ENCODE data around the gene CASP1. TPM values are rescaled to one million over a fixed set of nuclear protein-coding genes. Genes with fewer than 3 reads are reported as not detected.

The CASP1 gene
- total RNA-seq, 2 donors from 2014 or later: 3.5 to 20.1 TPM

GRCh38 chr11:105027678-105028077 is 7.3 kb downstream of the CASP1 start:
- 82% methylated on average over 3 of the region's 3 CpGs for WGBS
- TF ChIP-seq POLR2A (IDR thresholded peaks at IDR 0.05) (no peak), CTCF (IDR thresholded peaks at IDR 0.05) (no peak), POLR2AphosphoS5 (IDR thresholded peaks at IDR 0.05) (no peak)
- intact Hi-C loops (cut with DNase I): no loop called here
- H3K36me3 ChIP-seq: no peaks in the 10 kb centered on the region
- no peak overlapping the region for H3K27ac ChIP-seq
- no peaks in the 10 kb centered on the region for H3K4me1 ChIP-seq (replicated peaks)
- no peak overlapping the region for H3K4me3 ChIP-seq
- no peaks in the 10 kb centered on the region for H3K9me3 ChIP-seq
- no peak for DNase-seq (ENCODE audit: low spot score)
- no peaks in the 10 kb centered on the region for H3K27me3 ChIP-seq (replicated peaks; ENCODE audit: insufficient read depth)

GRCh38 chr11:105024394-105024793 is 10.6 kb downstream of the CASP1 start:
- Histone ChIP-seq H3K27me3 (replicated peaks; ENCODE audit: insufficient read depth) (no peaks in the 10 kb centered on the region), H3K36me3 (no peaks in the 10 kb centered on the region)
- intact Hi-C loops (cut with DNase I): no loop called here

GRCh38 chr11:105023003-105023402 is 11.9 kb downstream of the CASP1 start, which contains the start of gene CASP5:
Gene CASP5 (minus strand): TSS chr11:105023168. CDS start chr11:105023136, 32 bp downstream.
- Histone ChIP-seq H3K9me3 (no peaks in the 10 kb centered on the region), H3K27ac (no peak within 1 kb of the TSS), H3K4me3 (no peak within 1 kb of the TSS), H3K4me1 (replicated peaks) (no peaks in the 10 kb centered on the region), H3K27me3 (replicated peaks; ENCODE audit: insufficient read depth) (no peaks in the 10 kb centered on the region), H3K36me3 (no peaks in the 10 kb centered on the region)
- TF ChIP-seq POLR2A (IDR thresholded peaks at IDR 0.05): no peak
- DNase-seq (ENCODE audit: low spot score): no peak
- intact Hi-C loops (cut with DNase I): no loop called here

More at GRCh38 chr11:105024394-105024793, 10.6 kb downstream of the CASP1 start:
- no peaks in the 10 kb centered on the region for H3K9me3 ChIP-seq
- no peak overlapping the region for H3K27ac ChIP-seq
- TF ChIP-seq POLR2AphosphoS5 (IDR thresholded peaks at IDR 0.05) (no peak), POLR2A (IDR thresholded peaks at IDR 0.05) (no peak), CTCF (IDR thresholded peaks at IDR 0.05) (no peak)
- H3K4me1 ChIP-seq (replicated peaks): no peaks in the 10 kb centered on the region
- no peak for DNase-seq (ENCODE audit: low spot score)
- no peak overlapping the region for H3K4me3 ChIP-seq
- WGBS: 75% methylated on average over 1 of the region's 1 CpG

GRCh38 chr11:105022527-105022926 is 12.4 kb downstream of the CASP1 start:
- no peak for DNase-seq (ENCODE audit: low spot score)
- Histone ChIP-seq H3K36me3 (no peaks in the 10 kb centered on the region), H3K9me3 (no peaks in the 10 kb centered on the region), H3K27me3 (replicated peaks; ENCODE audit: insufficient read depth) (no peaks in the 10 kb centered on the region), H3K4me3 (no peak overlapping the region), H3K4me1 (replicated peaks) (no peaks in the 10 kb centered on the region), H3K27ac (no peak overlapping the region)
- intact Hi-C loops (cut with DNase I): no loop called here
- 14% methylated on average over 2 of the region's 2 CpGs for WGBS
- TF ChIP-seq POLR2A (IDR thresholded peaks at IDR 0.05) (no peak), POLR2AphosphoS5 (IDR thresholded peaks at IDR 0.05) (no peak), CTCF (IDR thresholded peaks at IDR 0.05) (no peak)

GRCh38 chr11:105007463-105007862 is 27.5 kb downstream of the CASP1 start:
- no peak overlapping the region for H3K4me3 ChIP-seq
- H3K4me1 ChIP-seq (replicated peaks): no peaks in the 10 kb centered on the region
- intact Hi-C loops (cut with DNase I): no loop called here
- H3K9me3 ChIP-seq: no peaks in the 10 kb centered on the region
- no peaks in the 10 kb centered on the region for H3K27me3 ChIP-seq (replicated peaks; ENCODE audit: insufficient read depth)
- TF ChIP-seq CTCF (IDR thresholded peaks at IDR 0.05): no peak
- no peak for TF ChIP-seq POLR2A (IDR thresholded peaks at IDR 0.05)
- no peak for TF ChIP-seq POLR2AphosphoS5 (IDR thresholded peaks at IDR 0.05)
- H3K27ac ChIP-seq: no peak overlapping the region
- no peaks in the 10 kb centered on the region for H3K36me3 ChIP-seq
- no peak for DNase-seq (ENCODE audit: low spot score)

Data from prostate gland (tissue), 2 donors.